Sigmoid colon (tissue), 7 donors: ENCODE measurements around the gene OSMR. TPM values are rescaled to one million over a fixed set of nuclear protein-coding genes. Genes with fewer than 3 reads are reported as not detected.

Source experiments
- DNase-seq: peaks from one replicate; pipeline ENCODE4 v3.0.0-alpha.2; 2019
- H3K27ac ChIP-seq, 4 donors: fragments of 200-600 bp; sonication (generic); one replicate each; pipeline ENCODE4 v1.5.1; 2016 to 2019; ENCODE audit warnings: mild to moderate bottlenecking in 1 of 4
- H3K27me3 ChIP-seq, 3 donors: fragments of 200-600 bp; sonication (generic); one replicate each; pipeline ENCODE4 v1.5.1; 2019; ENCODE audit warnings: mild to moderate bottlenecking in 1 of 3
- H3K36me3 ChIP-seq, 4 donors: fragments of 200-600 bp; sonication (generic); one replicate each; pipeline ENCODE4 v1.5.1; 2016 to 2019
- H3K4me1 ChIP-seq, 4 donors: fragments of 200-600 bp; sonication (generic); one replicate each; pipeline ENCODE4 v1.5.1; 2017 to 2019
- H3K4me3 ChIP-seq, 4 donors: fragments of 200-600 bp; sonication (generic); one replicate each; pipeline ENCODE4 v1.5.1; 2017 to 2019; ENCODE audit warnings: mild to moderate bottlenecking in 2 of 4, moderate library complexity in 1 of 4
- H3K9me3 ChIP-seq, 4 donors: fragments of 200-600 bp in 3 of 4; sonication (generic) in 3 of 4; one replicate each; pipeline versions ENCODE4 v1.5.1 to v1.6.1; 2013 to 2019
- EP300 ChIP-seq, 4 donors: sonication (generic); formaldehyde crosslinking; IDR thresholded peaks; one replicate each; pipeline ENCODE4 v1.6.1; 2017; ENCODE audit warnings: antibody characterized with exemption in 4 of 4
- POLR2A ChIP-seq, 2 donors: fragments of 450-650 bp; IDR thresholded peaks; one replicate each; pipeline ENCODE4 v1.6.1; 2016; ENCODE audit warnings: antibody characterized with exemption in 2 of 2, mild to moderate bottlenecking in 2 of 2, moderate library complexity in 2 of 2
- POLR2AphosphoS5 ChIP-seq, 4 donors: sonication (generic); formaldehyde crosslinking; IDR thresholded peaks; one replicate each; pipeline ENCODE4 v1.6.1; 2017; ENCODE audit warnings: antibody characterized with exemption in 4 of 4
- WGBS, 2 donors: extraction: QIAGEN DNeasy Blood & Tissue Kit; methylation state at CpG; one replicate each; pipeline ENCODE4 v1.1.7; 2013; 5-methylcytosine and 5-hydroxymethylcytosine counted together
- intact Hi-C: fragments of 100-400 bp; cut with DNase I; formaldehyde crosslinking; loops from one replicate; pipeline ENCODE4 v1.15.1; 2023
- polyA plus RNA-seq, 3 donors: library from polyadenylated mRNA; stranded (reverse); fragments of 200-250 nt; gene quantifications; one replicate each; pipeline ENCODE4 v1.2.3, GENCODE V29; 2013
- total RNA-seq, 4 donors: library from RNA; depleted of rRNA; stranded (reverse); fragments of >200 nt; gene quantifications; one replicate each; pipeline ENCODE4 v1.1.0, GENCODE V29; 2016
- TF ChIP-seq, protein P1 (sequence below), 4 experiments: fragments of 450-650 bp in 3 of 4; fragments of 200-600 bp in 1 of 4; IDR thresholded peaks; one replicate each; pipeline ENCODE4 v1.5.1; 2016 to 2019; ENCODE audit warnings: antibody characterized with exemption in 4 of 4, mild to moderate bottlenecking in 3 of 4, moderate library complexity in 2 of 4
- donor health status: healthy with polysubstance abuse.
- donor health status: Bipolar disorder and iron deficiency.
- donor health status: healthy.

Gene OSMR
- total and polyA plus RNA-seq, 7 donors = 0.60 to 65.3 (median 18.5) TPM

DNA sequence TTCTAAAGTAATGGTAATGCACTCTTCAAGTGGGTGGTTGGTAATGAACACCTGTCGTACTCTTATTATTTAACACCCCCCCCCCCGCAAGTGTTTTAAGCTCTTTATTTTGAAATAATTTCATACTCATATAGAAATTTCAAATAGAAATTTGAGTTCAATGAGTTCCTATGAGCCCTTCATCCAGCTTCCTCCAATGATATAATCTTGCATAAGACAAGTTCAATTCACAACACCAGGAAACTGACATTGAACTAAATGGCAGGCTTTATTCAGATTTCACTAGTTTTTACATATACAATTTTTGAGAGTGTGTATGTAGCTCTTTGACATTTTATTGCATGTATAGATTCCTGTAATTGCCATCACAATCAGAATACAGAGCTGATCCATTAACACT, 30.9 kb upstream of the OSMR start:
- no peak for DNase-seq
- Histone ChIP-seq H3K4me1 (peaks cover 0 to 15% (median 11%) of the 10 kb centered on the region in 4 donors), H3K27me3 (no peaks in the 10 kb centered on the region), H3K9me3 (no peaks in the 10 kb centered on the region), H3K27ac (no peak overlapping the region), H3K4me3 (no peak overlapping the region), H3K36me3 (no peaks in the 10 kb centered on the region)
- WGBS, 2 donors = 92 to 98% methylated on average over 2 of the region's 2 CpGs
- intact Hi-C loops = no loop called here
- TF ChIP-seq POLR2AphosphoS5 (IDR thresholded peaks at IDR 0.05) (no peak), EP300 (IDR thresholded peaks at IDR 0.05) (no peak), POLR2A (IDR thresholded peaks at IDR 0.05) (no peak)
- TF ChIP-seq, protein P1, sequence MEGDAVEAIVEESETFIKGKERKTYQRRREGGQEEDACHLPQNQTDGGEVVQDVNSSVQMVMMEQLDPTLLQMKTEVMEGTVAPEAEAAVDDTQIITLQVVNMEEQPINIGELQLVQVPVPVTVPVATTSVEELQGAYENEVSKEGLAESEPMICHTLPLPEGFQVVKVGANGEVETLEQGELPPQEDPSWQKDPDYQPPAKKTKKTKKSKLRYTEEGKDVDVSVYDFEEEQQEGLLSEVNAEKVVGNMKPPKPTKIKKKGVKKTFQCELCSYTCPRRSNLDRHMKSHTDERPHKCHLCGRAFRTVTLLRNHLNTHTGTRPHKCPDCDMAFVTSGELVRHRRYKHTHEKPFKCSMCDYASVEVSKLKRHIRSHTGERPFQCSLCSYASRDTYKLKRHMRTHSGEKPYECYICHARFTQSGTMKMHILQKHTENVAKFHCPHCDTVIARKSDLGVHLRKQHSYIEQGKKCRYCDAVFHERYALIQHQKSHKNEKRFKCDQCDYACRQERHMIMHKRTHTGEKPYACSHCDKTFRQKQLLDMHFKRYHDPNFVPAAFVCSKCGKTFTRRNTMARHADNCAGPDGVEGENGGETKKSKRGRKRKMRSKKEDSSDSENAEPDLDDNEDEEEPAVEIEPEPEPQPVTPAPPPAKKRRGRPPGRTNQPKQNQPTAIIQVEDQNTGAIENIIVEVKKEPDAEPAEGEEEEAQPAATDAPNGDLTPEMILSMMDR (IDR thresholded peaks at IDR 0.05) = no peak

DNA sequence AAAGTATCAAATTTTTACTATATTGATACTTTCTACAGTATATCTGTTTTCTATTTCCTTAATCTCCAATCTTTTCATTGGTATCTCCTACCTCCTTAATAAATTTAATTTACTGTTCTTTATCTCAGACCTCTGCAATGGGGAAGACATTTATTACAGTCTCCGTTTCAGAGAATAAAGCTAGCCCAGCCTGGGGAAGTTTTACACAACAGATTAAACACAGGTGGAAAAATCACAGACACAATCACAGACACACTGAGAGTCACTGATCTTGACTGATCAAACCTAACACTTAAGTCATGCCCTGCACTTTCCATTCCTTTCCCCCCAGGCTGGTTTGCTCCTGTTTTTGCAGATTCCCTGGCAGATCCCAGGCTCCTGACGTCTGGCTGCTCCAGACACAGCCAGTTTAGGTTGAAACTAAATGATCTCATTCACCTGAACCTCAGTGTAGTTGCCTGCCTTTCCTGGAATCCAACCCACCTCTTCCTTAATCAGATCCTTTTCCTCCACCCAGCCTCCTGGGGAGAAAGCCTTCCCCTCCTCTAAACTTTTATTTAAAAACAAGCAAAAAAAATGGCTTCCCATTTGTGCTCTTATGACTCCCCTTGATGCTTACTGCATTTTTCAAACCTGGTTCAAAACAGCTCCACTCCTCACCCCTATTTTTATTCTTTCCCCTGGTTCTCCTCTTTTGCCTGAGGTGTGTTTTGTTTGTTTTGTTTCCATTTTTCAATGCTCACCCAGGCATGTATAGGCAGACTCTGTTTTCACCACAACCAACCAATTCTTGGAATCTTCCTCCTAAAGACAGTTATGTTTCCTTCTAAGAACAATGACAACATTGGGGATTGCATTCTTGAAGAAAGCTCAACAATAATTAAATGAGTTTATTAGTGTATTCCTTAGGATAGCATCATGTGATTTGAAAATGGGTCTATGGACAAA, 29.5 kb upstream of the OSMR start:
- H3K9me3 ChIP-seq = no peaks in the 10 kb centered on the region
- H3K4me1 ChIP-seq = peaks cover 0 to 14% (median 9%) of the 10 kb centered on the region in 4 donors
- H3K4me3 ChIP-seq = no peak overlapping the region
- no peak for DNase-seq
- no peak overlapping the region for H3K27ac ChIP-seq
- intact Hi-C loops = no loop called here
- H3K36me3 ChIP-seq = no peaks in the 10 kb centered on the region
- no peaks in the 10 kb centered on the region for H3K27me3 ChIP-seq
- WGBS, 2 donors = 18 to 49% methylated on average over 2 of the region's 2 CpGs
- TF ChIP-seq, protein P1 (IDR thresholded peaks at IDR 0.05) = no peak
- TF ChIP-seq EP300 (IDR thresholded peaks at IDR 0.05) (no peak), POLR2A (IDR thresholded peaks at IDR 0.05) (no peak), POLR2AphosphoS5 (IDR thresholded peaks at IDR 0.05) (no peak)

DNA sequence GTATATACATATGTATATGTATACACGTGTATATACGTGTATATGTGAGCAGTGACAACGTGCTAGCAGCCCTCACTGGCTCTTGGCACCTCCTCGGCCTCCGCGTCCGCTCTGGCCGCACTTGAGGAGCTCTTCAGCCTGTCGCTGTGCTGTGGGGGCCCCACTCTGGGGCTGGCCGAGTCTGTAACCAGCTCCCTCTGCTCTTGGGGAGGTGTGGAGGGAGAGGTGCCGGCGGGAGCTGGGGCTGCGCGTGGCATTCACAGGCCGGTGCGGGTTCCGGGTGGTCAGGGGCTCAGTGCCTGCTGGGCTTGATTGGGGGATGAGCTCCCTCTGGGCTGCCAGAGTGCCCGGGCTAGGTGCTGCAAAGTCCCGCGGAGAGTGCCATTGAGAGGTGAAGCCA, 24.1 kb upstream of the OSMR start:
- no peak for DNase-seq
- Histone ChIP-seq H3K4me3 (no peak overlapping the region), H3K27ac (no peak overlapping the region), H3K9me3 (no peaks in the 10 kb centered on the region), H3K36me3 (peaks cover 0 to 14% (median 0%) of the 10 kb centered on the region in 4 donors), H3K27me3 (no peaks in the 10 kb centered on the region), H3K4me1 (peaks cover 0 to 9% (median 8%) of the 10 kb centered on the region in 4 donors)
- intact Hi-C loops = loop anchor here (10.0 kb wide), 1 partner anchor 53 kb away; no protein-coding TSS in a partner anchor
- TF ChIP-seq POLR2AphosphoS5 (IDR thresholded peaks at IDR 0.05) = no peak
- no peak for TF ChIP-seq POLR2A (IDR thresholded peaks at IDR 0.05)
- TF ChIP-seq, protein P1 (IDR thresholded peaks at IDR 0.05) = no peak
- TF ChIP-seq EP300 (IDR thresholded peaks at IDR 0.05) = no peak
- 94 to 97% methylated on average over 20 of the region's 20 CpGs for WGBS, 2 donors

DNA sequence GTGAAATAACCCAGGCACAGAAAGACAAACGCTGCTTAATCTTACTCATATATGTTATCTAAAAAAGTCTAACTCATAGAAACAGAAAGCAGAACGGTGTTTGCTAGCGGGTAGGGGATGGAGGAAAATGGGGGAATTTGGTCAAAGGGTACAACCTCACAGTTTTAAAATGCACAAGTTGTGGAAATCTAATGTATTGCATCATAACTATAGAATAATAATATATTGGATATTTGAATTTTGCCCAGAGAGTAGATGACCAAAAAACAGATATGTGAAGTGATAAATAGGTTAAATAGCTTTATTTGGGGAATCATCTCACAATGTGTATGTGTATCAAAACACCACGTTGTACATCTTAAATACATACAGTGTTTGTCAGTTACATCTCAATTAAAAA, 22.3 kb upstream of the OSMR start:
- DNase-seq = no peak
- Histone ChIP-seq H3K36me3 (peaks cover 0 to 19% (median 0%) of the 10 kb centered on the region in 4 donors), H3K4me1 (no peaks in the 10 kb centered on the region), H3K27ac (no peak overlapping the region), H3K27me3 (no peaks in the 10 kb centered on the region), H3K4me3 (no peak overlapping the region), H3K9me3 (peaks cover 0 to 2% (median 0%) of the 10 kb centered on the region in 4 donors)
- WGBS, 2 donors = 88 to 91% methylated on average over 4 of the region's 4 CpGs
- no peak for TF ChIP-seq POLR2A (IDR thresholded peaks at IDR 0.05)
- no peak for TF ChIP-seq EP300 (IDR thresholded peaks at IDR 0.05)
- TF ChIP-seq POLR2AphosphoS5 (IDR thresholded peaks at IDR 0.05) = no peak
- TF ChIP-seq, protein P1 (IDR thresholded peaks at IDR 0.05) = no peak
- intact Hi-C loops = loop anchor here (10.0 kb wide), 1 partner anchor 51 kb away; no protein-coding TSS in a partner anchor
